Measurements from ENCODE around the gene CRMP1.
A peak's percentile ranks its signal among the peaks of the same experiment; 100 is the strongest.
"Not testable (repeated sequence)": the region's sequence is repeated elsewhere in the genome, so short reads cannot be mapped to it uniquely, and the experiment has no call there.

The CRMP1 gene

DNA sequence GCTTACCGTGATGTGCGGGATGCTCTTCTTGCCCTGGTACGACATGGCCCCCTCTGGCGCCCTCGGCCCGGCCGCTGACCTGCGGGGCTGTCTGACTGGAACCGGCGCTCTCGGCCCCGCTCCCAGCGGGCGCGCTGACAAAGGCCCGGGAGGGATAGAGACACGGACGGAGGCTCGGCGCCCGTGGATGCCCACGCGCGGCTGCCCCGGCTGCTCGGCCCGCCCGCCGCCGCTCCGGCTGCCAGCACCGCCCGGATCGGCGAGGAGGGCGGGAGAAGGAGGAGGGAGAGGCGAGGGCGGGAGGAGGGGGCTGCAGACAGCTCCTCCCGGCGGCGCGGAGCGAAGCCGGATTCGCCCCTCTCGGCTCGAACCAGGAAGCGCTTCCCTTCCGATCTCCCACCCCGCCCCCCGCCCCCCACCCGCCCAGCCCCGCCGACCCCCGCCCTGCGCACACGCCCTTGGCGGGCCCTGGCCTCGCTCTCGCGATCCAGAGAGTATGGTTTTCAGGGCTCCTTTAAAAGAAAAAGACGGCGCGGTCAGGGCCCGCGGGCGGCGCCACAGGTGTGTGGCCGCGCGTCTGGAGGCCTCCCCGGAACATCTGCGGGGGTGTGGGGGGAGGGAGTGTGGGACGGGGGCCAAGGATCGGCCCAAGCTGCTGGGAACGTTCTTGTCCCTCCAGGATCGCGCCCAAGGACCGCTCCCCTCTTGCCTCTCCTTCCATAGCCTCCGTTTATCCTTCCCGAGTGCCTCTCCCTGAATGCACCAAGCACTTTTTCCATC, 4.5 kb downstream of the CRMP1 start:
- no peak for DNase-seq (ENCODE audit: low read depth)

DNA sequence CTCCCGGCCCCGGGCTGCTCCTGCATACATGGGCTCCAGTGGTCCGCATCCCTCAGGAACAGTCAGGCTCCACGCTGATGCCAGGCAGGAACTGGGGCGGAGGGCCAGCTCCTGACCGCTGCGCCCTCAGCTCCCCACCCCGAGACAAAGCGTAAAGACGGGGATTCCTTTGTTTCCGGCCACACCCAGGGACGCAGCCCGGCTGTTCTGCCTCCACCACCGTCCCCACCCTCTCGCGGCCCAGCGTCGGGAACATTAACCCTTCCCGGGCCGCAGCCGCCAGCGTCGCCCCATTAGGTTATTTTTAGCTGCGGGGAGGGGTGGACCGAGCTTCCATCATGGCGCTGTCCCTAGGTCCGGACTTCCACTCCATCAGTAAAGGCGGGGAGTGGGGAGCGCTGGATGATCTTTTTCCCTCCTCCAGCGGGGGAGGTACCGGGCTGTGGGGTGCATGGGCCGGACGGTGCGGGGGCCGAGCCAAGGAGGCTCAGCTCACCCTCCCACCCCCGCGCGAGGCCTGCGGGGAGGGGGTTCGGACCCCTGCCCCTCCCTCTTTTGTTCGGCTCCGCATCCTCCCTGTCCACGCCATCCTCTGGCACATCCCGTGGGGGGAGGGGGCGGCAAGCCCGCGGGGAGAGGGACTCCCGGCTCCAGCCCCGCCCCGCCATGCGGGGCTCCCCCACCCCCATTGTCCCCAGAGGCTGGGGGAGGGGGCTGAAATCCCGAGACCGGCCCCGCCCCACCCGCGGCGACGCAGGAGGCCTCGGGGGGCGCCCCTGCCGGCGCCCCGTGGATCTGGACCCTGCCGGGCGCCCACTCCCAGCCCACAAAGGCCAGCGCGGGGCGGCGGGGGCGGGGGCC, 5.3 kb downstream of the CRMP1 start:
- DNase-seq (ENCODE audit: low read depth), result no peak

DNA sequence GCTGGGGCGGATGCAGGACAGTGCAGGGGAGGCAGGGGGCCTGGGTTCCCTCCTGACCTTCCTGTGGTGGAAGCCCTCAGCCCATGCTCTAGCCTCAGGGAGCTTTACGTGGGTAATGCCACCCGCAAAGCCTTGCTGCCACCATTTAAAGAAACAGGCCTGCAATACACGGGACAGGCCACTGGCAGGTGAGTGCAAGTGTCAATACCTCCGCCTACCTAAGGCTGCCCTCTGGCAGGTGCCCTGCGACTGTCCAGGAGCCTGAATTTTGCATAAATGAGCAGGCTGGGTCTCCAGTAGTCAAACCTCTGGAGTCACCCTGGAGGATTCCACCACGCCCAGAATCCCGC, 5.9 kb downstream of the CRMP1 start:
- DNase-seq (ENCODE audit: low read depth), result no peak

DNA sequence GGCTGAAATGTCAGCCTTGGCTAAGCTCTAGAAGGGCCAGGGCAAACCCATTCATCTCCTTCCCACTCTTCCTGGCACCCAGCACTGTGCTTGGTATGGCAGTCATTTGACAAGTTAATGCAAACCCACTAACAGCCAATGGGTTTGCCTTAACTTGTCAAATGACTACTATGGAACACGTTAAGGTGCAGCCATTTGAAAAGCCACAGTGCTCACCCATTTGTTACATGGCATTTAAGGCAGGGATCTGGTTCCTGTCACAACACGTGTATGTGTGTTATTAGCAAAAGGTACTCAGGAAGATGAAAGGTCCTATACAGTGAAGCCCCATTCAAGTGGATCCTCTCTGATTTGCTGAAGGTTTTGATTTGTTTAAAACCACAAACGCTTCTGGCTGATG, 7.2 kb downstream of the CRMP1 start:
- no peak for DNase-seq (ENCODE audit: low read depth)

DNA sequence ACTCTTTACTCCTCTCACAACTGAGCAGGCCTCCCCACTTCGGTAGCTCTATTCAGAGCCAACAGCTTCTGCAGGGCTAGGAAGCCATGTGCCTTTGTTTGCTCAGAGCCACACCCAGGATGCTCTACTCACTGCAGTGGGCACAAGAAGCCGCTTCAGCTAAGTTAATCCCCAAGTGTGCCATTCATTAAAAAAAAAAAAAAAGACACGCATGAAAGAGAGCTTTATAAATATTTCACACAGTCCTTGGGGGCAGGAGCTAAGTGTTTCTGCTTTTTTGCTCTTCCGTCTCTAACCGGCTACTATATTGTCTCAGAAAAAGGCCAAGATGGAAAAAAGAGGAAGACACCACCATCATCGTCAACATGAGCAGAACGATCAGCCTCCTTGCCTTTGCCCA, 8.1 kb downstream of the CRMP1 start:
- no peak for DNase-seq (ENCODE audit: low read depth)

DNA sequence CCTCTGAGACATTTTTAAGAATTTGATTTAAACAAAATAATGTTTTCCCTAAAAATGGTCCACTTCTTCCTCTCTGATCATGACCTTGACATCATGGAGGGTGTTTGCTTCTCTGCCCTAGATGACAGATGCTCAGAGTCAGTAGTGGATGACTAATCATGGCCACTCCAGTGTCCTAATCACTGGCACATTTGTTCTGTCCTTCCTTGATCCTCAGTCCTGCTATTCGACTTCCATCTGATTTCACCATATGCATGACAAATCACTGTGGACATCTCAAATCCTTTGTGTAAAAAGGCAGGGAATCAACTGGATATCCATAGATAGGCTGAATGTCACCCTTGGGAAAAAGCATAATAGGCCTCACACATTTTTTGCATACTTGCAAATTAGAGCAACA, 9.0 kb downstream of the CRMP1 start:
- no peak for DNase-seq (ENCODE audit: low read depth)

DNA sequence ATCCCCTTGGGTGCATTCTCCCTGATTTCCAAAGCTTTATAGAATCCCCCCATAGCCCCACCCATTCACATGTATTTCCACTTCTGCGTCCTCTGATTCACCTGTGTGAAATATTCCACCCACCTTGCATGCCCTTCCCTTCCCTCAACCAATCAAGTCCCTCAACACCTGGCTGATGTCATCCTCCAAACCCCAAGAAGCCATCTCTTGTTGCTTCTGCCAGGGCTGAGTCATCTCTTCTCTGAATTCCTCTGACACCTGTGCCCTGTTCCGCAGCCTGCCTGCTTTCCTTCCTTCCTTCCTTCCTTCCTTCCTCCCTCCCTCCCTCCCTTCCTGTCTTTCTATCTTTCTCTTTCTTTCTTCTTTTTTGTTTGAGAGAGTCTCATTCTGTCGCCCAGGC, 9.9 kb downstream of the CRMP1 start:
- no peak for DNase-seq (ENCODE audit: low read depth)

DNA sequence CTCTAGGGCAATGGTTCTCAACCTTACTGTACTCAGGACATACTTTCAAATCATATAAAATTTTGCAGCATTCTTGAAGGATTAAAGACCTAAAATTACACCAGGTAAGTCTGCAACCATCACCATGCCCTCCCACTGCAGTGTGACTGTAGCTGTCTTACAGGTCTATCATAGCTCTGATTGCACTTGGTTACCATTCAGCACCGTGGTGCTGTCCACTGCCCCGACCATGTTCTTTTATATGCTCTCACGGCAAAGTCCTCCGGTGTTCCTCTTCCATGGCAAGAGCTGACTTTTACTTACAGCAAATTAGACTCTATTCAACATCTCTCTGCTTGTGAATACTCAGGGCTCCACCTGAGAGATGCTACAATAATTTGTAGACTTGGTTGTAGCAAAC, 11.5 kb downstream of the CRMP1 start:
- no peak for DNase-seq (ENCODE audit: low read depth)

DNA sequence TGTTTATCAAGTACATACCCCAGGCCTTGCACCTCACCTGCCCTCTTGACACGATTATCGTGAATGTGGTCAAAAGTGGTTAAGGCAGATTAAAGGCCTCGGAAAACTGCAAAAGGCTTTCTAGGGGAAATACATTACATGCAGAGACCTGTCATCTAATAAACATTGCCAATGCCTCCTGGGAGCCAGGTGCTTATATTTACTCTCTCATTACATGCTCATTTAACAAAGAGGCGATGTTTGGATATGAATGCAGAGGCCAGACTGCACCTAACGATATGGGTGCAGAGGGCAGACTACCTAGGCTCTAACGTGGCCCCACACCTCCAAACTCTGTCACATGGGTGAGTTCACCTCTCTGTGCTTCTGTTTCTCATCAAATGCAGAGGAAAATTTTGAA, 14.5 kb downstream of the CRMP1 start:
- DNase-seq (ENCODE audit: low read depth), result no peak

DNA sequence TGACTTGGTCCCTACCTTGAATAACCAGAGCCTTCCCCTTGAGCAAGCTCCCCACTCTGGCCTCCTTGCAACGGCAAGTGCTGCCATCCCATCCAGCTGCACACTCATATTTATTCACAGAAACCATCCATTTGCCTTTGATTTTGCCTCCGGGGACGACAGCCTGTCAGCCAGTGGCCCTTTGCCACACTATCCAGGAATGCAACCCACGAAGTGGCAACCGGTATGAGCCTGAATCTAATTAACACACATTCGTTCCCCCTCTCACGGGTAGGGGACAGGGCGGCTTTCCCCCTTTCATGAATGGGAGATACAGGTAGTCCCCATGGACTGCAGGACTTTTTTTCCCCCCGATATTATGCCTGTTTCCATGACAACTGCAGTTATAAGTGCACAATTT, 15.5 kb downstream of the CRMP1 start:
- DNase-seq (ENCODE audit: low read depth), result no peak

DNA sequence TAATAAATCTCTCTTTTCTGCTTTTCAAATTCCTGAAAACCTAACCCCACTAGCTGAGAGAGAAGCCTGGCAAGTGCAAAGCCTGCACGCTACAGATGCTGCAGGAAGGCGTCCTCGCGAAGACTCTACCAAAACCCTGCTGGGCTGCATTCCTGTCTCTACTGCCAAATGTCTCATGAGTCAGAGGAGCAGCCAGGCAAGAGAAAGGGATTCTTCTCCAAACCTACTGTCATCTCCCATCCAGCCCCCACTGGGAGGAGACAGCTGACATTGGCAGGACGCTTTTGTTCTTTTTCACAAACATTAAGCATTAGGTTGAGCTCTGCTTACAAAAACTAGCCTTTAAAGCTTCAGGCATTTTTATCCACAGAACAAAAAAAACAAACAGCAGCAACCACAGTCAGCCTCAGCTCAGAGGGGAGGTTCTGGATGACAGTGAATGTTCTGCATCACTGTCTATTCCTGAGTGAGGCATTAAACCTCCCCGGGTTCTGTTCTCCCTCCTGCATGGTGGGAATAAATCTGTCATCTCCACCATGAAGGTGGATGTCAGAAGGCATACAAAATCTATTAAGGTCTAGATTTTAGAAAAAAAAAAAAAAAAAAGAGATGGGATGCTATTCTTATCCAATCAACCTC, 18.0 kb downstream of the CRMP1 start:
- DNase-seq (ENCODE audit: low read depth), result no peak

DNA sequence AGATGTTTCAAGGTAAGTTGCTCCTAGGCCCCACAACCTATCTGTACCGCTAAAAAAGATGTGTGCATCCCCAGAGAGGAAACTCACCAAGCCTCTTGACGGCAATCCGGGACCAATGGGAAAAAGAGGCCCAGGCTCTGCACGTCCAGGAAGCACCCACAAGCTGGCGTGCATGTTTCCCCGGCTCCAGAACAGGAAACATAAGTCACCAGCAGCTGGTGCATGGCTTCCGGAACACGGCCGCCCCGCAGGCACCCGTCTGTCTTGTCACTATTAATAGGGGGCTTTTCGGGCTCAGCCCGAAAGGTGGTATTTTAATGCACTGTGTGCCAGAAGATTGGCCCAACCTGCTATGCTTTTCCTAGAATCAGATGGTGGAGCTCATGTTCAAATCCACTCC, 22.2 kb downstream of the CRMP1 start:
- no peak for DNase-seq (ENCODE audit: low read depth)

DNA sequence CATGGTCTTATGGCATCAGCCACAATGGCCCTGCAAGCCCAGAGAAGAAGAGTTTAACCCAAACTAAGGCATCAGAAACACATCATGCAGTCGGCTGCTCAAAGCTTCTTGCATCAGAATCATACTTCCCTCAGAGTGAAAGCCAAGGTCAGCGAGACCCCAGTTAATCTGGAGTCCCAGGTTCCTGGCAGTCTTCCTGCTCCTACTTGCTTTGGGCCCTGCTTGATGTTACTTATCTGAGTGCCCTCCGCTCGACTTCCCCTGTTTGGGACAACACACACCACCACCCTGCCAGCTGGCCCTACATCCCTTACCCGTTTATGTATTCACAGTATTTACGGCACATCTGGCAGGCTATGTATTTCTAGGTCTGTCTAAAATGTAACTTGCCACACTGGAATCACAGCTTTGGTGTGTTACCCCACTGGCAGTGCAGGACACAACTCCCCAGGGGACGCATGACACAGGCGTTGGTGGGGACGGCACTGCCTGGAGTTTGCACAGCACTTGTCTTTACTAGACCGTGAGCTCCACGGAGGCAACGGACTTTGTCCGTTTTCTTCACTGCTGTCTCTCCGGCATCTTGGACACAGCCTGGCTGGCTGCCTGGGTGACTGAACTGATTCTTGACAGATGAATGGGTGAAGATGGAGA, 22.8 kb downstream of the CRMP1 start:
- DNase-seq (ENCODE audit: low read depth), result no peak

DNA sequence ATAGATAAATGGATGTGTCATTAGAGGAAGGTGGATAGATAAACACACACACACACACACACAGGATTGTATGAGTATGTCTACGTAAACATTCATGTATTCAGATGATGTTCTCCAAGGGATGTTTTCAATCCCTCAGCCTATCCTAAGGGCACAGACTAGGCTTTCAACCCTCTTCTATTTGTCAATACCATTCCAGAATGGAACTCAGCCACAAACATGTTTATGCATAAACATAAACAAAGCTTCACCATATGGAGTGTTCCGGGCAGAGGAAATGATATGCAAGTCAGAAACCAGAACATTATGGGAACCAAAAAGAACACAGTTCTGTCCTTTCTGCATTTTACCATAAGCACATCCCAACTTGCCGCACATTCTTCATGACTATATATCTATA, 25.0 kb downstream of the CRMP1 start:
- DNase-seq (ENCODE audit: low read depth), result no peak

DNA sequence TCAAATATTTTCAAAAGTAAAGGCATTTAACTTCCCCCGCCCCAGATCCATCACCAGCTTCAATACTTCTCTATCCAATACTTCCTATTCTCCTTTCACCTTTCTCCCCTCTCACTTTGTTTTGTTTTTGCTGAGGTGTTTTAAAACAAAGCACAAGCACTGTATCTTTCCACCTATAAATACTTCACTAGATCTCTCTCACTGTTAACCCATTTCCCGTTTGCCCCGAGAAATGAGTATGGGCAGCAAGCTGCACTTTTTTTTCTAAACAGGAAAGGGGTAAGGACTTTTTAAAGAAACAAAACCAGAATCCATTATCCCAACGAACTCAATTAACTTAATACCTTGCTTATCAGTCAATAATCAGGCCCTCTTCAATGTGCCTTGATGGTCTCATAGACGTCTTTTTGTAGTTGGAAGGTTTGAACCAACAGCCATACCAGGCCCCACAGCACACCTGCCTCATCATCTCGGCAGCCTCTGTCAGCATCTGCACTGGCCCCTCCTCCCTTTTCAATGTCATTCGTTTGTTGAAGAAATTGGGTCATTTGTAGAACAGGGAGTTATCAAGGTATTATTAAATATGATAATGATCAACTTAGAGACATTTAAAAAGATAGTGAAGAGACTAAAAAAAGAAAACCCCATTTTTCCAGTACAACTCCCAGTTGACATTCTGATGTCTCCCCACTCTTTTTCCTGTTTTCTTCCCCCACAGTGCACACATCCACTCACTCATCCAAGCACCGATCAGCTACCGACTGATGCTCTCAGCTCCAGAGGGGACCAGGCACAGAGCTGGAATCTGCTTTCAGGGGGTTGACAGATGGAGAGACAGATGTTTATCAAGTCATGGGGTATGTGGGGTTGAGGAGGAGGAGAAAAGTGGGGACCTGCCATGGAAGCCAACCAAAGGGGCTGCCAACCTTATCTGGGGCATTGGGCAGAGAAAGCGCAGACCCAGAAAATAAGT, 25.8 kb downstream of the CRMP1 start:
- no peak for DNase-seq (ENCODE audit: low read depth)

DNA sequence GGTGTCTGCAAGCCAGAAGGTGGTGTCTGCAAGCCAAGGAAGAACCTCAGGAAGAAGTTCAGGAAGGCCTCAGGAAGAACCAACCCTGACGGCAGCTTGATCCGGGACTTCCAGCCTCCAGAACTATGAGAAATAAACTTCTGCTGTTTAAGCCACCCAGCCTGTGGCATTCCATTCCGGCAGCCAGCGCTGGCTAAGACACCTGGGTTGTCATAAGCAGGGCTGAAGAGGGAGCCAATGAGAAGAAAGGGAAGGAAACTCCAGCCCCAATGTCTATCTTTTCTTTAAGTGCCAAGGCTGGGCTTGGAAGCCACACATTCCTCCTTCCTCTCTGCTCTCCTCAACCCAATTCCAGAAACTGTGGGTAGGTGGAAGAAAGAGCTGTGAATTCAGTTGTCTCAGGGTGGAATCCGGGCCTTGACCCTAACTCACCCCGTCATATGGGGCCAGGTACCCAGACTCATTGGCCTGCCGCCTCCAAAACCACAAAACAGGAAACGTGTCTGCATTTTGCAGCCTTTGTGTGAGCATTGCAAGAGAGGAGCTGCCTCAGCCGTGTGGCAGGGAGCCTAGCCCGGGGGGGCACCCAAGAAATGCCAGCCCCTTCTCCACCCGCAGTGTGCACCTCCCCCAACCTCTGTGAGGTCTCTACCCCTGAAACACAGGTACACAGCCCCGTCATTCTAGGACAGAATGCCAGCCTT, 26.8 kb downstream of the CRMP1 start:
- DNase-seq (ENCODE audit: low read depth), result no peak

DNA sequence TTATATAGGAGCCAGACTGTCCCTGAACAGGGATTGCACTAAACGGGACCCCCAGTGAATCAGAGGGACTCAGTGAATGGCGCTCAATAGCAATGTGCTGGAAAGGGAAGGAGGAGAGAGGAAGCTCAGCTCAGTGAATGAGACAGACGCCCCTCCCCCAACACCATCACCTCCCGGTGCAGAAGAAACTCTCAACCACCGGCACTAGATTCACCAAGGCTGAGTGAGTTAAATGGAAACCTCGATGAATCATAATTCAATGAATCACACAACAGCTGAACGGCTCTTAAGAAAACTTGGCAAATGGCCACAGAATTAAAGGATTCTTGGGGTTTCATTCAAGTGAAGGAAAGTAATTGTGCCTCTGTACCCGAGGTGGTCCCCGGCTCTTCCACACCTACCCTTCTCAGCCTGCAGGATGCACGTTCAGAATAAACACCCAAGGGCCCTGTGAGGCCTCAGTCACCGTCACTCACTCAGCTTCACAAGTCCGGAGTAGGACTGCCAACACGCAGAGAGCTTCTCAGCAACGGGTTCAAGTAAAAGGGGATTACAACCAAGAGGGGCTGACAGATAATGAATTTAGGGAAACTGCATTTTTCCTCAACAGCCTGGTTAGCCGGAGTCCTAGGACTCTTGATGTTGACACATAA, 29.3 kb downstream of the CRMP1 start:
- DNase-seq (ENCODE audit: low read depth), result peak; percentile 93

DNA sequence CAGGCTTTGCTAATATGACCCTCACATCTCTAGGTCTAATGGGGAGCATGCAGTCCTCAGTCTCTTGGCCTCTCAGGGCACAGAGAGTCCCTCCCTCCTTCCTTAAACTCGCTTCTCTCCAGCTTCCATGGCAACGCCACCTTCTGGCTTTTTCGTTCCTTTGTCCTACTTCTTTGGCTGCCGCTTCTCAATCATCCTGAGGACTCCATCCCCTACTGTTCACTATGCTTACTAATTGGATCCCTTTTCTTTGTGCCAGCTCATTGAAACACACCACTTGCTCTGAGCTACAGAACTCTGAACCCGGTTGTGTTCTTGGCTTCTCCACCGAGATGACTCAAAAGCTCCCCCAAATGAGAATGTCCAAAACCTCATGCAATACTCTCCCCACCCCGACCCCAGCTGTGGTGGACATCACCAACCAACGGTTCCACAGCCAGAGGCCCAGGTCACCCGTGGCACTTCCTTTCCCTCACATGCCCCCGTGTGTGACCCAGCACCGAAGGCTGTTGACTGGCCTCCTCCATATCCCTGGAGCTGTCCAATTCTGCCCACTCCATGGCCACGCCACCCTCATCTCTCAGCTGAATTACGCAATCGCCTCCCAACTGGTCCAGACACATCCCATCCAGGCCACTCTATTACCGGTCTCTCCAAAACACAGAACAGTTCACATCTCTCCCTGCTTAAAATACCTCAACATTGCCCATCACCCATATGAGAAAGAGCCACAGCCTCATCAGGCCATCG, 34.7 kb downstream of the CRMP1 start:
- no peak for DNase-seq (ENCODE audit: low read depth)

DNA sequence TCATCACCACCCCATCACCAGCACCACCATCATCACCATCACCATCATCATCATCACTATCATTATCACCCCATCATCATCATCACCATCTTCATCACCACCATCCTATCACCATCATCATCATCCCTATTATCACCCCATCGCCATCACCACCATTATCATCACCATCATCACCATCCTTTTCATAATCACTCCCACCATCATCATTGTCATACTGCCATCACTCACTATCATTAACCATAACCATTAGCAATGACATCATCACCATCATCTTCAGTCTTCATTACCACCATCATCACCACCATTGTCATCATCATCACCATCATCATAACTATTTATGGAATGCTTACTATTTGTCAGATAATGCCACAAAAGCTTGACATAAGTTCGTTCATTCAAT, 35.7 kb downstream of the CRMP1 start:
- DNase-seq (ENCODE audit: low read depth), result no peak

DNA sequence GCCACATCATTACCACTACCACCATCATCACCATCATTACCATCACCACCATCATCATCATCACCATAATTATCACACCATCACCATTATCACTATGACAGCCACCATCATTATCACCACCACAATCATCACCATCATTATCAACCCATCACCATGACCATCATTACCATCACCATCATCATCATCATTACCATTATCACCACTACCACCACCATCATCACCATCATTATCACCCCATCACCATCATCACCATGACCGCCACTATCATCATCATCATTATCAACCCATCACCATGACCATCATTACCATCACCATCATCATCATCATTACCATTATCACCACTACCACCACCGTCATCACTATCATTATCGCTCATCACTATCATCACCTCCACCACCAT, 36.5 kb downstream of the CRMP1 start:
- not testable (repeated sequence) for DNase-seq (ENCODE audit: low read depth)
